Body of pancreas (tissue), 4 donors: Measurements from ENCODE around the gene TLCD3B. TPM values are rescaled to one million over a fixed set of nuclear protein-coding genes. Genes with fewer than 3 reads are reported as not detected.

Experiments used
- ATAC-seq: fragments of 150-250 bp; one replicate; pipeline ENCODE4 v1.9.1; 2016
- DNase-seq, 4 donors: peaks; one replicate each; pipeline ENCODE4 v3.0.0-alpha.2; 2019
- H3K27ac ChIP-seq, 4 donors: fragments of 200-600 bp; sonication (generic); 1 replicate in 3 of 4; 2 replicates in 1 of 4; pipeline versions ENCODE4 v1.5.1 to v1.6.1; 2016 to 2019; ENCODE audit warnings: mild to moderate bottlenecking in 1 of 4, mixed read lengths in 1 of 4, moderate library complexity in 1 of 4
- H3K27me3 ChIP-seq, 2 donors: fragments of 200-600 bp; sonication (generic); one replicate each; pipeline ENCODE4 v1.6.0; 2016; ENCODE audit warnings: mild to moderate bottlenecking in 1 of 2
- H3K36me3 ChIP-seq, 2 donors: fragments of 200-600 bp; sonication (generic); replicated peaks in 1 of 2; 2 replicates each; pipeline ENCODE4 v1.5.1; 2016; ENCODE audit warnings: low read depth in 2 of 2; ENCODE audit not compliant: insufficient read depth in 1 of 2
- H3K4me1 ChIP-seq: fragments of 200-600 bp; sonication (generic); one replicate; pipeline ENCODE4 v1.6.0; 2016
- H3K4me3 ChIP-seq, 2 donors: fragments of 200-600 bp; sonication (generic); 1 replicate in 1 of 2; 2 replicates in 1 of 2; pipeline ENCODE4 v1.5.1; 2016 to 2019
- H3K9me3 ChIP-seq, 3 donors: fragments of 200-600 bp; sonication (generic); 1 replicate in 2 of 3; 2 replicates in 1 of 3; pipeline ENCODE4 v1.5.1; 2016
- POLR2A ChIP-seq, 3 donors: fragments of 450-650 bp; IDR thresholded peaks; one replicate each; pipeline ENCODE4 v1.6.1; 2016; ENCODE audit warnings: antibody characterized with exemption in 3 of 3, mild to moderate bottlenecking in 2 of 3
- WGBS, 2 donors: methylation state at CpG; one replicate each; pipeline ENCODE4 v1.1.5; 2017; 5-methylcytosine and 5-hydroxymethylcytosine counted together
- intact Hi-C: fragments of 100-400 bp; cut with DNase I; formaldehyde crosslinking; loops from one replicate; pipeline ENCODE4 v1.15.1; 2023
- total RNA-seq, 2 donors: library from RNA; depleted of rRNA; stranded (reverse); fragments of >200 nt; gene quantifications; one replicate each; pipeline ENCODE4 v1.1.0, GENCODE V29; 2016
- TF ChIP-seq, protein P1 (sequence below), 7 experiments: fragments of 450-650 bp in 4 of 7; fragments of 200-600 bp in 3 of 7; sonication (generic) in 3 of 7; IDR thresholded peaks; one replicate each; pipeline ENCODE4 v1.5.1; 2016 to 2019; ENCODE audit warnings: antibody characterized with exemption in 7 of 7

The TLCD3B gene
- total RNA-seq, 2 donors from 2014 or later, result not detected

DNA sequence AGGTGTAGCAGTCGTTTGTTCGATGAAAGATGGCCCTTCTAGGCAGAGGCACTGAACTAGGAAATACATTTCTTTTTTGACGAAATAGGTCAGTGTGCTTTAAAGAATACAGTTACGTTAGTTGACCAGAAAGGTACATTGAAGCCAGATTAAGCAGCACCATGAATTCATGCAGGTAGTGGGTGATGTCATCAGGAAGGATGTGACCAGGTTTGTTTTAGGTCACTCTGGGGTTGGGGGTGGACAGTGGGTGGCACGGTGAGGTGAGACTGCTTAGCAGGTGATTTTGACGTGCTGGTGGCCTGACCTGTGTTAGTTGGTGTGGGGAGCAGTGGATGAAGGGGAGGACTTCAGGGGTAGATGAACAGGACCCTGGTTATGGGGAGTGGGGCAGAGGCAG is 31.5 kb downstream of the TLCD3B start:
- 87 to 88% methylated on average over 6 of the region's 6 CpGs for WGBS, 2 donors
- DNase-seq (no peak), ATAC-seq (no peak)
- Histone ChIP-seq H3K4me1 (peaks cover 19% of the 10 kb centered on the region), H3K36me3 (peaks cover 0 to 2% of the 10 kb centered on the region in 2 donors), H3K27me3 (no peaks in the 10 kb centered on the region), H3K4me3 (no peak overlapping the region), H3K9me3 (no peaks in the 10 kb centered on the region), H3K27ac (no peak overlapping the region)
- intact Hi-C loops, result loop anchor here (10.0 kb wide), 2 partner anchors 95 to 295 kb away; partner anchors contain the start of gene ASPHD1
- no peak for TF ChIP-seq POLR2A (IDR thresholded peaks at IDR 0.05)
- TF ChIP-seq, protein P1, sequence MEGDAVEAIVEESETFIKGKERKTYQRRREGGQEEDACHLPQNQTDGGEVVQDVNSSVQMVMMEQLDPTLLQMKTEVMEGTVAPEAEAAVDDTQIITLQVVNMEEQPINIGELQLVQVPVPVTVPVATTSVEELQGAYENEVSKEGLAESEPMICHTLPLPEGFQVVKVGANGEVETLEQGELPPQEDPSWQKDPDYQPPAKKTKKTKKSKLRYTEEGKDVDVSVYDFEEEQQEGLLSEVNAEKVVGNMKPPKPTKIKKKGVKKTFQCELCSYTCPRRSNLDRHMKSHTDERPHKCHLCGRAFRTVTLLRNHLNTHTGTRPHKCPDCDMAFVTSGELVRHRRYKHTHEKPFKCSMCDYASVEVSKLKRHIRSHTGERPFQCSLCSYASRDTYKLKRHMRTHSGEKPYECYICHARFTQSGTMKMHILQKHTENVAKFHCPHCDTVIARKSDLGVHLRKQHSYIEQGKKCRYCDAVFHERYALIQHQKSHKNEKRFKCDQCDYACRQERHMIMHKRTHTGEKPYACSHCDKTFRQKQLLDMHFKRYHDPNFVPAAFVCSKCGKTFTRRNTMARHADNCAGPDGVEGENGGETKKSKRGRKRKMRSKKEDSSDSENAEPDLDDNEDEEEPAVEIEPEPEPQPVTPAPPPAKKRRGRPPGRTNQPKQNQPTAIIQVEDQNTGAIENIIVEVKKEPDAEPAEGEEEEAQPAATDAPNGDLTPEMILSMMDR (IDR thresholded peaks at IDR 0.05), result no peak

DNA sequence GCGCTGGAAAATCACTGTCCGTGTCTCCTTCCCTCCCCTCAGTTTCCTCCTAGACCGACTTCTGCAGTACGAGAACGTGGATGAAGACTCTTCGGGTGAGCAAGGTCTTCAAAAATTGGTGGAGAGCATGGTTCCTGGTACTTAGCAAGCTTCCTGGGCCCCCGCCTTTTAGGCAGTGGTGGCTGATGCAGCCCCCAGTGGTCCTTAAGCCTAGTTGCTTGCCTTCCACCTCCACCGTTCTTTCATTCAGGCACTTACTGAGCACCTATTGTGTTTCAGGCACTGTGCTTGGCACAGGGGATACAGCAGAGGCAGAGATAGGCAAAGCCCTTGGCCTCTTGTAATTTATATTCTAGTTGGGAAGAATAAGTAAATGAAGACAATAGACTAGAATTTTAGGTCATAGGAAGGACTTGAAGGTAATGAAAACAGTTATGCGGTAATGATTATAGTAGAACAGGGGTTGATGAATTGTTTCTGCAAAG is 34.3 kb downstream of the TLCD3B start:
- TF ChIP-seq, protein P1 (IDR thresholded peaks at IDR 0.05), result no peak
- TF ChIP-seq POLR2A (IDR thresholded peaks at IDR 0.05), result no peak
- no peak for DNase-seq
- intact Hi-C loops, result no loop called here

DNA sequence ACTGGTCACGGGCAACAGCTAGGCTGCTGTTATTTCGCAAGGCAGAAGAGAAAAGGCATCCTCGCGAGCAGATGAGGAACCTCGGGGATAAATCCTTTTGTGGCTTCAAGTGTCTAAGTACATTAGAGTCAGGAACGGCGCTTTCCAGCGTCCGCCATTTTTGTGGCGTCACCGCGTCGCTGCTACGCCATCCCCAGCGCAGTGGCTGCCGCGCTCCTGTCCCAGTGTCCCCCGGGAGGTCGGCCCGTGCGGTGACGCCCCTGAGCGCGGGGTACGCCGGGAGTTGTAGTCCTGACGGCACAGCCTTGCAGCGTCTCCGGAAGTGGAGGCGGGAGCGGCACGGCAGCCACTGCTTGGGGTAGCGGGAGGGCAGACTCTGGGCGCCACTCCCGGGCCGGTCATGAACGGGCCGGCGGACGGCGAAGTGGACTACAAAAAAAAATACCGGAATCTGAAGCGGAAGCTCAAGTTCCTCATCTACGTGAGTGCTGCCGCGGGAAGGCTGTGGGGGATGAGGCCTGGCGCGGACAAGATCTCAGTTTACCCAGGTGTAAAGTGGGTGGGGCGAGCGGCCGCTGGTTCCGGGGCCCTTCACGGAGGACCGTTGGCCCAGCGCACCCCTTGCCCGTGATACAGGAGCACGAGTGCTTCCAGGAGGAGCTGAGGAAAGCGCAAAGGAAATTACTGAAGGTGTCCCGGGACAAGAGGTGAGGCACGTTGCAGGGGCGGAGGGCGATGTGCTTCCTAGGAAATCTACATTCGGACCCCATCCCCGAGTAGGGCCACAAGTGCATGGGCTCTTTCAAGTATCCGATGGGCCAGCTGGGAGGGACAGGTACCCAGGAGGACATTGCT is 34.9 kb downstream of the TLCD3B start, which contains the start of gene INO80E:
TSS of gene INO80E (plus strand) at position 331 of the 855 bp plus-strand sequence. CDS start at position 401, 70 bp downstream.
- WGBS, 2 donors, result 0 to 1% methylated on average over 33 to 65 of the region's 65 CpGs
- Histone ChIP-seq H3K4me3 (peak within 1 kb of the TSS; percentile 76 to 79), H3K9me3 (no peaks in the 10 kb centered on the region), H3K27ac (peak within 1 kb of the TSS; percentile 89 to 99 (median 93)), H3K36me3 (peaks cover 0 to 2% of the 10 kb centered on the region in 2 donors), H3K4me1 (peaks cover 26% of the 10 kb centered on the region), H3K27me3 (no peaks in the 10 kb centered on the region)
- intact Hi-C loops, result no loop called here
- TF ChIP-seq, protein P1 (IDR thresholded peaks at IDR 0.05), result peak in 1 of 7 experiments; percentile 24
- peak in 2 of 3 donors; percentile 52 to 58 for TF ChIP-seq POLR2A (IDR thresholded peaks at IDR 0.05)
- DNase-seq (peak; percentile 98), ATAC-seq (peak; percentile 99)

More for the DNA sequence above, 34.3 kb downstream of the TLCD3B start:
- peak overlapping the region in 1 of 4 donors; percentile 89 for H3K27ac ChIP-seq
- H3K4me1 ChIP-seq, result peaks cover 26% of the 10 kb centered on the region
- H3K4me3 ChIP-seq, result peak overlapping the region; percentile 76 to 79
- no peaks in the 10 kb centered on the region for H3K27me3 ChIP-seq
- H3K36me3 ChIP-seq, result peaks cover 0 to 2% of the 10 kb centered on the region in 2 donors
- ATAC-seq, result no peak
- H3K9me3 ChIP-seq, result no peaks in the 10 kb centered on the region
- 22 to 26% methylated on average over 9 of the region's 9 CpGs for WGBS, 2 donors

DNA sequence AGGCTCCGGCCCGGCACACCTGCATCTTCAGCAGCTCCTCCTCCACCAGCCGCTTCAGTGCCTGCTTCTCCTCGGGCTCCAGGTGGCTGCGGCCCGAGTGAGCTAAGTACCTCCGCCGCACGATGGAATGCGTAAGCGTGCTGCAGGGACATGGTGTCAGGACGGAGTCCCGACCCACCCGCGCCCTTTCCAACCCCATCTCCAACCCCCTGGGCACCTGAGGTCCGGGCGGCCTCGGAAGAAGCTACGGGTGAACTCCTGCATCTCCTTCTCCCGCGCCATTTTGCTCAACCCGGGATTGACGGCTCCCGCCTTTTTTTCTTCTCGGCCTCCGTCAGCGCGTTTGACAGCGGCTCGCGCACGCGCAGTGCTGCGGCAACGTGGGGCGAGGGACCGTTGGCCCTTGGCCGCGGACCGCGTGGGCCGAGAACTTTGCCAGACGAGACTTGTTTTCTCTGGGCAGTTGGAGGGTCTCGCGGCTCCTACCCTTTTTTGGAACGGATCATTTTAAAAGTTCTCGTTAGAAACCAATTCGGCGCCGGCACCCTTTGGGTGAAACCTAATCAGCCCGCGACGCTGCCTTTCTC is 35.7 kb downstream of the TLCD3B start, which contains the start of gene HIRIP3:
TSS of gene HIRIP3 (minus strand) at position 294 of the 587 bp plus-strand sequence. CDS start at position 282, 12 bp downstream.
- ATAC-seq (peak; percentile 80), DNase-seq (peak; percentile 89 to 91 (median 90))
- peak within 1 kb of the TSS; percentile 89 to 99 (median 93) for H3K27ac ChIP-seq
- peaks cover 0 to 5% of the 10 kb centered on the region in 2 donors for H3K36me3 ChIP-seq
- H3K9me3 ChIP-seq, result no peaks in the 10 kb centered on the region
- no peaks in the 10 kb centered on the region for H3K27me3 ChIP-seq
- 0% methylated on average over 6 to 53 of the region's 53 CpGs for WGBS, 2 donors
- H3K4me3 ChIP-seq, result peak within 1 kb of the TSS; percentile 76 to 79
- peaks cover 26% of the 10 kb centered on the region for H3K4me1 ChIP-seq
- peak in 2 of 3 donors; percentile 61 to 67 for TF ChIP-seq POLR2A (IDR thresholded peaks at IDR 0.05)
- TF ChIP-seq, protein P1 (IDR thresholded peaks at IDR 0.05), result no peak
- intact Hi-C loops, result no loop called here
